WTC11 (cell line): Measurements from ENCODE around the gene MRPS6. TPM values are rescaled to one million over a fixed set of nuclear protein-coding genes. Genes with fewer than 3 reads are reported as not detected.

Experiments
- ATAC-seq: fragments of 200-7000 bp; cut with Tn5 transposase; 2 replicates; pipeline ENCODE4 v1.10.0; 2021; ENCODE audit warnings: mild to moderate bottlenecking, moderate library complexity
- CTCF ChIA-PET: fragments of 300-600 bp; sonication (Branson Sonifier 250); formaldehyde crosslinking; loops from one replicate; lab custom pipeline; 2021; ENCODE audit warnings: antibody characterized with exemption; lab: Charles Lee
- POLR2A ChIA-PET: fragments of 350-600 bp; sonication (Branson Sonifier 250); formaldehyde crosslinking; loops from one replicate; lab custom pipeline; 2021; ENCODE audit warnings: antibody characterized with exemption; lab: Charles Lee
- DNase-seq: peaks from one replicate; pipeline ENCODE4 v3.0.0; 2021; ENCODE audit warnings: low spot score
- H3K27ac Mint-ChIP-seq: 2 replicates; pipeline ENCODE4 v1.8.0; 2021; ENCODE audit warnings: mixed read lengths
- H3K27me3 Mint-ChIP-seq: 2 replicates; pipeline ENCODE4 v1.8.0; 2021; ENCODE audit warnings: low read depth, mild to moderate bottlenecking, moderate library complexity, mixed read lengths
- H3K36me3 Mint-ChIP-seq: 2 replicates; pipeline ENCODE4 v1.8.0; 2021; ENCODE audit warnings: mixed read lengths
- H3K4me1 Mint-ChIP-seq: 2 replicates; pipeline ENCODE4 v1.8.0; 2022; ENCODE audit warnings: mixed read lengths
- H3K4me3 Mint-ChIP-seq: 2 replicates; pipeline ENCODE4 v1.8.0; 2021; ENCODE audit warnings: mild to moderate bottlenecking, moderate library complexity, mixed read lengths
- H3K9me3 Mint-ChIP-seq: 2 replicates; pipeline ENCODE4 v1.8.0; 2021; ENCODE audit warnings: mixed read lengths
- AFF4 ChIP-seq: sonication (generic); formaldehyde crosslinking; IDR thresholded peaks from 2 replicates; pipeline ENCODE4 v1.8.1; 2023; ENCODE audit warnings: mild to moderate bottlenecking, missing genetic modification reagents, borderline replicate concordance
- CREM ChIP-seq: sonication (generic); formaldehyde crosslinking; IDR thresholded peaks from 2 replicates; pipeline ENCODE4 v1.8.1; 2022; ENCODE audit warnings: mild to moderate bottlenecking, missing genetic modification reagents, moderate library complexity
- E2F5 ChIP-seq: sonication (generic); formaldehyde crosslinking; IDR thresholded peaks from 2 replicates; pipeline ENCODE4 v1.8.1; 2022; ENCODE audit warnings: mild to moderate bottlenecking, moderate library complexity, missing genetic modification reagents
- ERG ChIP-seq: fragments of 250-450 bp; sonication (Bioruptor Pico); IDR thresholded peaks from 2 replicates; pipeline ENCODE4 v1.8.0; 2021; ENCODE audit warnings: mild to moderate bottlenecking
- ETV6 ChIP-seq: sonication (generic); formaldehyde crosslinking; IDR thresholded peaks from 2 replicates; pipeline ENCODE4 v1.8.1; 2022; ENCODE audit warnings: mild to moderate bottlenecking, missing genetic modification reagents
- KAT7 ChIP-seq: sonication (generic); formaldehyde crosslinking; IDR thresholded peaks from 2 replicates; pipeline ENCODE4 v1.8.1; 2023; ENCODE audit warnings: missing genetic modification reagents, mild to moderate bottlenecking, borderline replicate concordance
- MAX ChIP-seq: sonication (generic); formaldehyde crosslinking; IDR thresholded peaks from 2 replicates; pipeline ENCODE4 v1.8.0; 2022; ENCODE audit warnings: mild to moderate bottlenecking, missing genetic modification reagents
- MYBL2 ChIP-seq: sonication (generic); formaldehyde crosslinking; IDR thresholded peaks from 2 replicates; pipeline ENCODE4 v1.8.1; 2023; ENCODE audit warnings: mild to moderate bottlenecking, moderate library complexity, missing genetic modification reagents
- NR1H2 ChIP-seq: sonication (generic); formaldehyde crosslinking; IDR thresholded peaks from 2 replicates; pipeline ENCODE4 v1.9.0; 2021; ENCODE audit warnings: mild to moderate bottlenecking, moderate library complexity, missing genetic modification reagents
- SP1 ChIP-seq: sonication (generic); formaldehyde crosslinking; conservative IDR thresholded peaks from 2 replicates; pipeline ENCODE4 v1.8.1; 2022; ENCODE audit warnings: missing genetic modification reagents
- TCF7 ChIP-seq: sonication (generic); formaldehyde crosslinking; IDR thresholded peaks from 2 replicates; pipeline ENCODE4 v1.8.0; 2022; ENCODE audit warnings: mild to moderate bottlenecking, low read depth, missing genetic modification reagents, moderate library complexity
- ZNF121 ChIP-seq: sonication (generic); formaldehyde crosslinking; IDR thresholded peaks from 2 replicates; pipeline ENCODE4 v1.8.0; 2023; ENCODE audit warnings: missing genetic modification reagents
- ZNF232 ChIP-seq: sonication (generic); formaldehyde crosslinking; IDR thresholded peaks from 2 replicates; pipeline ENCODE4 v1.8.0; 2022; ENCODE audit warnings: mild to moderate bottlenecking, missing genetic modification reagents
- ZNF423 ChIP-seq: fragments of 250-450 bp; sonication (Bioruptor Pico); IDR thresholded peaks from 2 replicates; pipeline ENCODE4 v2.1.2; 2022; ENCODE audit warnings: mild to moderate bottlenecking, moderate library complexity
- ZNF532 ChIP-seq: fragments of 250-450 bp; sonication (Bioruptor Pico); IDR thresholded peaks from 2 replicates; pipeline ENCODE4 v1.9.0; 2021; ENCODE audit warnings: mild to moderate bottlenecking, borderline replicate concordance
- total RNA-seq: library from RNA; stranded (reverse); gene quantifications from 3 replicates; pipeline ENCODE4 v1.2.3, GENCODE V29; 2021
- TF ChIP-seq, protein P1 (sequence below): sonication (generic); formaldehyde crosslinking; IDR thresholded peaks from 2 replicates; pipeline ENCODE4 v1.8.1; 2023; ENCODE audit warnings: mild to moderate bottlenecking, missing genetic modification reagents, moderate library complexity

The MRPS6 gene
- total RNA-seq, 1 experiment from 2014 or later, result 133 TPM

GRCh38 chr21:34035619-34036354, 37.6 kb upstream of the MRPS6 start:
- CTCF ChIA-PET, result interaction anchor here (2.2 kb wide), 1 partner anchor 112 kb away, joined by 7 read pairs; no protein-coding TSS in a partner anchor
- H3K27ac Mint-ChIP-seq, result peak overlapping the region; percentile 10; the same call in 1 of the 2 replicates
- peaks cover 21% of the 10 kb centered on the region for H3K4me1 Mint-ChIP-seq
- DNase-seq (no peak), ATAC-seq (no peak; the same call in 1 of the 2 replicates)
- H3K27me3 Mint-ChIP-seq, result no peaks in the 10 kb centered on the region
- TF ChIP-seq E2F5 (no peak), ZNF423 (CRISPR knock-in tag) (0 out of 2 replicates have a peak, but pooled peaks have one; percentile 38)
- peaks cover 6% of the 10 kb centered on the region for H3K9me3 Mint-ChIP-seq
- no peak overlapping the region for H3K4me3 Mint-ChIP-seq
- POLR2A ChIA-PET, result no interaction called here
- H3K36me3 Mint-ChIP-seq, result no peaks in the 10 kb centered on the region

GRCh38 chr21:34037009-34037795, 36.2 kb upstream of the MRPS6 start:
- Mint-ChIP-seq H3K27ac (no peak overlapping the region), H3K27me3 (no peaks in the 10 kb centered on the region)
- POLR2A ChIA-PET, result no interaction called here
- DNase-seq, result no peak
- TF ChIP-seq ERG (CRISPR knock-in tag), result no peak
- no peak for TF ChIP-seq ZNF532 (CRISPR knock-in tag)
- no peak for TF ChIP-seq ZNF232
- TF ChIP-seq SP1 (CRISPR knock-in tag), result no peak
- TF ChIP-seq NR1H2 (CRISPR knock-in tag), result no peak
- no peak for TF ChIP-seq KAT7 (CRISPR knock-in tag)
- TF ChIP-seq MYBL2 (CRISPR knock-in tag), result no peak
- TF ChIP-seq MAX (CRISPR knock-in tag), result no peak
- TF ChIP-seq ZNF121 (CRISPR knock-in tag), result no peak
- no peak for TF ChIP-seq ETV6 (CRISPR knock-in tag)
- no peak for TF ChIP-seq AFF4 (CRISPR knock-in tag)
- TF ChIP-seq, protein P1, sequence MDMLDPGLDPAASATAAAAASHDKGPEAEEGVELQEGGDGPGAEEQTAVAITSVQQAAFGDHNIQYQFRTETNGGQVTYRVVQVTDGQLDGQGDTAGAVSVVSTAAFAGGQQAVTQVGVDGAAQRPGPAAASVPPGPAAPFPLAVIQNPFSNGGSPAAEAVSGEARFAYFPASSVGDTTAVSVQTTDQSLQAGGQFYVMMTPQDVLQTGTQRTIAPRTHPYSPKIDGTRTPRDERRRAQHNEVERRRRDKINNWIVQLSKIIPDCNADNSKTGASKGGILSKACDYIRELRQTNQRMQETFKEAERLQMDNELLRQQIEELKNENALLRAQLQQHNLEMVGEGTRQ (CRISPR knock-in tag), result no peak
- no peak for TF ChIP-seq TCF7
- TF ChIP-seq CREM, result no peak
- TF ChIP-seq, all 79 proteins: peak for 0
- Mint-ChIP-seq H3K9me3 (peaks cover 6% of the 10 kb centered on the region), H3K4me1 (peaks cover 21% of the 10 kb centered on the region), H3K4me3 (no peak overlapping the region), H3K36me3 (no peaks in the 10 kb centered on the region)
- no peak for ATAC-seq
- CTCF ChIA-PET, result no interaction called here
